SK-N-SH treated with all-trans-retinoic acid at 6 μM for 48 hours (cell line): ENCODE data around the gene PON2.

Experiments used
- TF ChIP-seq, protein P1 (sequence below): fragments of 250-450 bp; sonication (Bioruptor Pico); IDR thresholded peaks from 2 replicates; pipeline ENCODE4 v1.8.0; 2020; ENCODE audit warnings: mild to moderate bottlenecking, moderate library complexity, borderline replicate concordance
- TF ChIP-seq, protein P2 (sequence below): fragments of 250-450 bp; sonication (Bioruptor Pico); IDR thresholded peaks from 2 replicates; pipeline ENCODE4 v1.5.1; 2020; ENCODE audit warnings: low read depth, mild to moderate bottlenecking, moderate library complexity

DNA sequence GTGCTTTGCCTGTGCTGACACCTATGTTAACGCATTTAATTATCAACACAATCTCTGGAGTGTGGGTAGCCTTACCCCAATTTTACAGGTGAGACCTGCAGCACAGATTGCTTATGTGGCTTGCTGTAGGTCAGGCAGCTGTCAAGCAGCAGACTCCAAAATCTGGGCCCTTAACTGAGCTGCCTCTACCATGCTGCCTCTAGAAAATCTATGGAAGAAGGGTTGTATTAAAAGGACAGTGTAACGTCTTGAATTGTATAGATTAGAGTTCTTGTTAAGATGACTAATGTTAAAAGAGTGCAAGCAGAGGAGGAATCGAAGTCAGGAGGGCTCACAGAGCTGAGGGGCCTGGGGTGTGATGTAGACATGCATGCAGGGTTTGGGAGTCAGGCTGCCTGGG lies 37.4 kb downstream of the PON2 start:
- TF ChIP-seq, protein P1, sequence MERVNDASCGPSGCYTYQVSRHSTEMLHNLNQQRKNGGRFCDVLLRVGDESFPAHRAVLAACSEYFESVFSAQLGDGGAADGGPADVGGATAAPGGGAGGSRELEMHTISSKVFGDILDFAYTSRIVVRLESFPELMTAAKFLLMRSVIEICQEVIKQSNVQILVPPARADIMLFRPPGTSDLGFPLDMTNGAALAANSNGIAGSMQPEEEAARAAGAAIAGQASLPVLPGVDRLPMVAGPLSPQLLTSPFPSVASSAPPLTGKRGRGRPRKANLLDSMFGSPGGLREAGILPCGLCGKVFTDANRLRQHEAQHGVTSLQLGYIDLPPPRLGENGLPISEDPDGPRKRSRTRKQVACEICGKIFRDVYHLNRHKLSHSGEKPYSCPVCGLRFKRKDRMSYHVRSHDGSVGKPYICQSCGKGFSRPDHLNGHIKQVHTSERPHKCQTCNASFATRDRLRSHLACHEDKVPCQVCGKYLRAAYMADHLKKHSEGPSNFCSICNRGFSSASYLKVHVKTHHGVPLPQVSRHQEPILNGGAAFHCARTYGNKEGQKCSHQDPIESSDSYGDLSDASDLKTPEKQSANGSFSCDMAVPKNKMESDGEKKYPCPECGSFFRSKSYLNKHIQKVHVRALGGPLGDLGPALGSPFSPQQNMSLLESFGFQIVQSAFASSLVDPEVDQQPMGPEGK (CRISPR knock-in tag): no peak
- TF ChIP-seq, protein P2, sequence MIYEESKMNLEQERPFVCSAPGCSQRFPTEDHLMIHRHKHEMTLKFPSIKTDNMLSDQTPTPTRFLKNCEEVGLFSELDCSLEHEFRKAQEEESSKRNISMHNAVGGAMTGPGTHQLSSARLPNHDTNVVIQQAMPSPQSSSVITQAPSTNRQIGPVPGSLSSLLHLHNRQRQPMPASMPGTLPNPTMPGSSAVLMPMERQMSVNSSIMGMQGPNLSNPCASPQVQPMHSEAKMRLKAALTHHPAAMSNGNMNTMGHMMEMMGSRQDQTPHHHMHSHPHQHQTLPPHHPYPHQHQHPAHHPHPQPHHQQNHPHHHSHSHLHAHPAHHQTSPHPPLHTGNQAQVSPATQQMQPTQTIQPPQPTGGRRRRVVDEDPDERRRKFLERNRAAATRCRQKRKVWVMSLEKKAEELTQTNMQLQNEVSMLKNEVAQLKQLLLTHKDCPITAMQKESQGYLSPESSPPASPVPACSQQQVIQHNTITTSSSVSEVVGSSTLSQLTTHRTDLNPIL (CRISPR knock-in tag): no peak
